ENCODE measurements around the gene SEC23IP.
A peak's percentile ranks its signal among the peaks of the same experiment; 100 is the strongest.
"Not testable (repeated sequence)": the region's sequence is repeated elsewhere in the genome, so short reads cannot be mapped to it uniquely, and the experiment has no call there.

The SEC23IP gene

DNA sequence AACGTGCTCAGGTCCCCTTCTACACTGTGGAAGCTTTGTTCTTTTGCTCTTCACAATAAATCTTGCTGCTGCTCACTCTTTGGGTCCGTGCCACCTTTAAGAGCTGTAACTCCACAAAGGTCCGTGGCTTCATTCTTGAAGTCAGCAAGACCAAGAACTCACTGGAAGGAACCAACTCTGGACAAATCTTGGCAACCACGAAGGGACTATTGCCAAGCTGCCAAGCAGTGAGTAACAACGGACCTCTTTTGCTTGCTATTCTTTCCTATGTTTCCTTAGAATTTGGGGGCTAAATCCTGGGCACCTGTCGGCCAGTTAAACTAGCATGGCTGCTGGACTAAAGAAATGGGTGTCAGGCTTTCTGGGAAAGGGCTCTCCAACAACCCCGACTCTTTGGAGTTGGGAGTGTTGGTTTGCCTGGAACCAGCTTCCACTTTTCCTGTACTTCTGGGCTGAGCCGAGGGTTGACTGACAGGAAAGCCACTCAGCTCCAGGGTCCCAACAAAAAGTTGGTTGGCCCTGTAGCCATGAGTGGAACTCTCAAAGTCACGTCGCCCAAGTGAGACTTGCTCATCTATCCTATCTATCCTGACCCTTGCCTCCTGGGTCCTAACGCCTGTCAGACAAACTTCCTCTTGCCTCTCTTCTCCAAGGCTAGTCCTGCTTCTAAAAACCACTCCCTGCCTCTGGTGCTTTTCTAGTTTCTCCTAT is 8.5 kb upstream of the SEC23IP start:
- DNase-seq (ENCODE audit: low read depth): not testable (repeated sequence)

GRCh38 chr10:119886070-119886469 is 6.5 kb upstream of the SEC23IP start:
- DNase-seq (ENCODE audit: low read depth): not testable (repeated sequence)

GRCh38 chr10:119888715-119889114 is 3.8 kb upstream of the SEC23IP start:
- DNase-seq (ENCODE audit: low read depth): not testable (repeated sequence)

- not testable (repeated sequence) for DNase-seq (ENCODE audit: low read depth)
These were observed 3.3 kb upstream of the SEC23IP start for GRCh38 chr10:119889201-119889600.

GRCh38 chr10:119890307-119890706 is 2.2 kb upstream of the SEC23IP start:
- DNase-seq (ENCODE audit: low read depth): not testable (repeated sequence)

- not testable (repeated sequence) for DNase-seq (ENCODE audit: low read depth)
These were observed 712 bp upstream of the SEC23IP start for GRCh38 chr10:119891849-119892187.

DNA sequence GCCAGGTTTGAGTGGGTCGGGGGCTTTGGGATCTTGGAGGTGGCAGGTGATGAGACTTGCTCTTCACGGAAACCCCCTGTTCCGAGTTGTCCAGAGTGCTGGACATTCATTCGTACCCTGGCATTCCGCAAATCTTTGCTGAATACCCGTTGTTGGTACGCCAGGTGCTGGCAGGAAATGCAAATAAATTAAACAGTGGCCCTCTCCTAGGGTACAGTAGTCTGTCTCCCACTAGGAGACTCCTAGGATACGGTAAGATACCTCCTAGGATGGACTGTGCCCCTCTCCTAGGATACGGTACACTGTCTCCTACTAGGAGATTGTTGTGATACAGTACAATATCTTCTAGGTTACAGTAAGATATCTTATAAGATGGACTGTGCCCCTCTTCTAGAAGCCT is 544 bp downstream of the SEC23IP start:
- DNase-seq (ENCODE audit: low read depth): no peak

DNA sequence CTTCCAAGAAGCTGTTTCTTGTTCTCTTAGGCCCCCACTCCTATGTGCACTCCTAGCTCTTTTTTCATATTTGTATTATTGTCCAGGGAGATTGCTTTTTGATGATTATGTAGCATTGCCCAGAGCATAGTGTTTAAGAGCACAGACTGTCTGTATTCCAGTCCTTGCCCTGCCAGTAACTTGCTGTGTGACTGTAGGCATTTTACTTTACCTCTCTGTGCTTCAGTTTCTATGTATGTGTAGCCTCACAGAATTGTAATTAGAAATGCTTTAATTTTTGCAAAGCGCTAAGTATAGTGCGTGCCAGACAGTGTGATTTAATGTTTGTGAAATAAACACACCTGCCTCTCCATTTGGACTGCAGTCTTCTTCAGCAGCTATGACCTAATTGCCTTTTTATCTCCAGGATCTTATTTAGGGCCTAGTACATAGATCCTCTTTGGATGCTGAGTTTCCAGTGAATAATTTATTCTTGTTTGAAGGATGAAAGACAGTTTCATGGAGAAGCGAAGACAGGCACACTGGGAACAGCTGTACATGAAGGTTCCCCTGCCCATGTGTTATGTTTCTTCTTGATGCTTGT is 1.4 kb downstream of the SEC23IP start:
- DNase-seq (ENCODE audit: low read depth): no peak

GRCh38 chr10:119896061-119896655 is 3.6 kb downstream of the SEC23IP start:
- DNase-seq (ENCODE audit: low read depth): peak; percentile 51

- no peak for DNase-seq (ENCODE audit: low read depth)
These were observed 4.6 kb downstream of the SEC23IP start for GRCh38 chr10:119896937-119897770.

DNA sequence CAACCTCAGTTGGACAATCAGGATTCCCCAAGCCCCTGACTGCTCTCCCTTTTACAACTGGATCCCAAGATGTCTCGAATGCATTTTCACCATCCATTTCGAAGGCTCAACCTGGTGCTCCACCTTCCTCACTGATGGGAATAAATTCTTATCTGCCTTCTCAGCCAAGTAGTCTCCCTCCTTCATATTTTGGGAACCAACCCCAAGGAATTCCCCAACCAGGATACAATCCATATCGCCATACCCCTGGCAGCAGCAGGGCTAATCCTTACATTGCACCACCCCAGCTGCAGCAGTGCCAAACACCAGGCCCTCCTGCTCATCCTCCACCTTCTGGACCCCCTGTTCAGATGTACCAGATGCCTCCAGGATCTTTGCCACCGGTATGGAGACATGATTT is 6.0 kb downstream of the SEC23IP start:
- no peak for DNase-seq (ENCODE audit: low read depth)

DNA sequence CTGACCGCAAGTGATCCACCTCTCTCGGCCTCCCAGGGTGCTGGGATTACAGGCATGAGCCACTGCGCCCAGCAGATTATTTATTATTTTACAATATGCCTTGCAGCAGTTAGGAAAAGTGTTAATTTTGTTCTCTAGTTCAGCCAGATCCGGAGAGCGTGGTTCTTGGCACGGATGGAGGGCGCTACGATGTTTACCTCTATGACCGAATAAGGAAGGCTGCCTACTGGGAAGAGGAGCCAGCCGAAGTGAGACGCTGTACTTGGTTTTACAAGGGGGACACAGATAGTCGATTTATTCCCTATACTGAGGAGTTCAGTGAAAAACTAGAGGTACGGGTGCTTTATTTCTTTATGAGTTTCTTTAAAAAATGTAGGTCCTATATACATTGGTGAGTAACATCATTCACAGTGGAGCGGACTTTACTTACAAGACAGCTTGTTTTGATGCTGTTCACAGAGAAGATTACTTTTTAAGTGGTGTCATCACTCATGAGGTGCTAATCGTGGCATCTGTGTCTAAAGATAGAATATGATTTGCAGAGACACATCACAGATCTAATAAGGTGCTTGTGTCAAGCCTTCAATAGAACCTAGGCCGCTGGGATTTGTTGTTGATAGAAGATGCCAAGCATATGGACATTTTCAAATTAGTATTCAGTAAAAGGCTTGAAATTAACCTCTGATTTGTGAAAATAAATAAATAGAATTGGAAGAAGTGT is 11.6 kb downstream of the SEC23IP start:
- DNase-seq (ENCODE audit: low read depth): no peak

DNA sequence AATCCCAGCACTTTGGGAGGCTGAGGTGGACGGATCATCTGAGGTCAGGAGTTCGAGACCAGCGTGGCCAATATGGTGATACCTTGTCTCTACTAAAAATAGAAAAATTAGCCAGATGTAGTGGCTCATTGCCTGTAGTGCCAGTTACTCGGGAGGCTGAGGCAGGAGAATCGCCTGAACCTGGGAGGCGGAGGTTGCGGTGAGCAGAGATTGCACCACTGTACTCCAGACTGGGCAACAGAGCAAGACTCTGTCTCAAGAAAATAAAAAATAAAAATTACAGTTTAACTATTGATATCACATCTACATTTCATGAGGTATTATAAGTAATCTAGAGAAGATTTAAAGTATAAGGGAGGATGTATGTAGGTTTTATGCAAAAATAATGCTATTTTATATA is 15.2 kb downstream of the SEC23IP start:
- DNase-seq (ENCODE audit: low read depth): not testable (repeated sequence)

DNA sequence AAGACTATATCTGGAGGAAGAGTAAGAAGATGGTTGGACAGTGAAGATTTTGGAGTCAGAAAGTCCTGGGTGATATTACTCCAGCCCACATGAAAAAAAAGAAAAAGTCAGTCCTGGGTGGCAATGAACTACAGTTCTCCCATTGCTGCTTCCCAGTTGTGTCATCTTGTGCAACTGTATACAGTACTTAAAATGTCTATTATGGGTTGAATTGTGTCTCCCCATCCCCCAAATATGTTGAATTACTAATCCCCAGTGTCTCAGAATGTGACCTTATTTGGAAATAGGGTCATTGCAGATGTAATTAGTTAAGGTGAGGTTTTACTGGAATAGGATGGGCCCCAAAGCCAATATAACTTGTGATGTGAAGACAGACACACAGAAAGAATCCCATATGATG is 15.6 kb downstream of the SEC23IP start:
- DNase-seq (ENCODE audit: low read depth): peak; percentile 36

DNA sequence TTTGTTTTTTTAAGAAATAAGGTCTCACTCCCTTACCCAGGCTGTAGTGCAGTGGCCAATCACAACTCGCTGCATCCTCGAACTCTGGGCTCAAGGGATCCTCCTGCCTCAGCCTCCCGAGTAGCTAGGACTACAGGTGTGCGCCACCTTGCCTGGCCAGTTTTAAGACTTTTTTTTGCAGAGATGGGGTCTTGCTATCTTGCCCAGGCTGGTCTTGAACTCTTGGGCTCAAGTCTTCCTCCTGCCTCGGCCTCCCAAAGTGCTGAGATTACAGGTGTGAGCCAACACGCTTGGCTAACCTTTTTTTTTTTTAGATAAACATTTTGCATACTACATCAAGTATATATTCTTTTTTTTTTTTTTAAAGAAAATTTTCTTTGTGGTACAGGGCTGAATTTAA is 18.2 kb downstream of the SEC23IP start:
- no peak for DNase-seq (ENCODE audit: low read depth)

DNA sequence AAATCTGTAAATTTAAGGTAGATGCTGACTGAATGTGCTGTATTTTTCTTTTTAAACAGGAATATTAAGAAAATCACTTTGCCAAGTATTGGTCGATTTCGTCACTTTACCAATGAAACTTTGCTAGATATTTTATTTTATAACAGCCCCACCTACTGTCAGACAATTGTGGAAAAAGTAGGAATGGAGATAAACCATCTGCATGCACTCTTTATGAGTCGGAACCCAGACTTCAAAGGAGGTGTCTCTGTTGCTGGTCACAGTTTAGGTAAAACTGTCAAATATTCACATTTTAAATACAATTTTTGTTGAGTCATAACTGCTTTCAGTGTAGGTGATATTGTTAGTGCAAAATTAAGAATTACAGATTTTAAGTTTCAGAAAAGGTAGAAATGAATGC is 25.2 kb downstream of the SEC23IP start:
- no peak for DNase-seq (ENCODE audit: low read depth)

GRCh38 chr10:119919271-119919670 is 26.7 kb downstream of the SEC23IP start:
- no peak for DNase-seq (ENCODE audit: low read depth)

DNA sequence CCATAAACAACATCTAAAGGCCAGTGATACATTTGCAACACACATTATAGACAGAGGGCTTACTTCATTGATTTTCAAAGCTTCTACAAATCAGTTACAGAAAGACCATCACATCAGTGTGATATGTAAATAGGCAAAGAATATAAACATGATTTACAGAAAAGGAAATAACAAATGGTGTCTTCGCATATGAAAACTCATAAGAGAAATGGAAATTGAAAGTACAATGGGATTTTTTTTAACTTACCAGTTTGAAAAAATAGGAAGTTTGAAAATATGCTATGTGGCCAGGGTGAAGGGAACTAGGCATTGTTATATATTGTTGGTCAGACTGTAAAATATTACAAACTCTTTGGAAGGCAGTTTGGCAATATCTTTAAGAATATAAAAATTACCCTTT is 27.3 kb downstream of the SEC23IP start:
- DNase-seq (ENCODE audit: low read depth): no peak

DNA sequence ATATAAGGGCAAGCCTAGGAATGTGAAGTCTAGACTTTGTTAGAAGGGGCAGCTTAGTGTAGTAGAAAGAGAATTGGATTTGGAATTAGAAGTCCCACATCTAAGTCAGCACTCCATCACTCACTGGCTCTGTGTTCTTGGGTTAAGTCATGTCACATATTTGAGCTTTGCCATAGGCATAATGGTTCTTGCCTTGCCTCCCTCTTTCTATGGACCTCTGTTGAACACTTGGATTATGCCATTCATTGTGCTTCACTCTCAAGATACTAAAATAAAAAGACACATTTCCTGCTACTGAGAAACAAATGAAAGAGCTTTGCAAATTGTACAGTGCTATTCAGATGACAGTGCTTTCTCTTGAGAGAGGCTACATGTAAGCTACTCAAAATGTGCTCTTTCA is 35.9 kb downstream of the SEC23IP start:
- DNase-seq (ENCODE audit: low read depth): no peak

DNA sequence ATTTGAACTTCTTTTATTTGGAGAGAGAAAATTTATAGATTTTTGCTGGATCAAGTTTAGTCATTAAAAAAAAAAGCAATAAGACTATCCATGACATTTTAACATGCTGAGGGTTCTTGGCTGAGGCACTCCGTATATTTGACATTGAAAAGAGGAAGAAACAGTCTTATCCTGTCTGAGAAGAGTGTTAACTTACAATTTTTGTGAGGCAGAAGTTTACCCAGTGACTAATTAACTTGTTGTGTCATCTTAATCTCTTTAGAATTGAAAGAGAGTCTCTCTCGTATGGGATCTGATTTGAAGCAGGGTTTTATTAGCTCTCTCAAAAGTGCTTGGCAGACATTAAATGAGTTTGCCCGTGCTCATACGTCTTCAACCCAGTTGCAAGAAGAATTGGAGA is 39.3 kb downstream of the SEC23IP start:
- no peak for DNase-seq (ENCODE audit: low read depth)

DNA sequence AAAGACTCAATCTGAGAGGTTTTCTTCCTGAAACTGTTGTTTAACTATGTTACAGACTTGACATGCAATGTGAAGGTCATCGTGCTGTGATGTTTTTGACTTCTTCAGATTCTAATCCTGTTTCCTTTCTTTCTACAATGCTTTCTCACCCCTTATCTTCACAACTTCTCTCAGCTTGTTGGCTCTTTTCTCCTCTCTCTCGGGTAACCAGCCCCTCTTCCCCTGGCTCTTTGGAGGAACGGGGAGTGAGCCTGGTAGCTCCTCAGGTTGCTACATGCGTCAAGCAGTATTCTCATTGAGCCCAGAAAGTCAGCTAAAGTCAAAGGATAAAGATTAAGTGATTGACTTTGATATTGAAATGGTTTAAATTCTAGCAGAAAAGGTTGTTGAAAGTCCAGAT is 40.1 kb downstream of the SEC23IP start:
- DNase-seq (ENCODE audit: low read depth): no peak

DNA sequence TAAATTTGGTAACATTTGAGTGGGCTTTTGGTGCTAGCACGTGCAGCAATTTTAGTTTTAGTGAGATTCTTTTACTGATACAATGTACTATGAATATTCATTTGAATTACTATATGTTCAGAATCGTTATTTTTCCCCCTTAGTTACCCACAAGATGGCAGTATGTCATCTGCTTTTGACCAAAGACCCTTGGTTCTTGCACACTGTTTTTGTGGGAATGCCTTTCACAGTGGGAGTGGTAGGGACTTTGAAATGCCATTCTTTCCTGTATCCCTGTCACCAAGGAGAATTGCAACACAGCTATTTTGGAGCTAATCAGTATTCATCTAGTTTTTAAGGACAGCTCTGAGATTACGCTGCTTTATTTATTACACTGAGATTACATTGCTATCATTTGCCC is 40.6 kb downstream of the SEC23IP start:
- no peak for DNase-seq (ENCODE audit: low read depth)
